GM21723 (cell line): Measurements from ENCODE around the gene ALDH1A3.
"Not testable (repeated sequence)": the region's sequence is repeated elsewhere in the genome, so short reads cannot be mapped to it uniquely, and the experiment has no call there.

Experiments
- ATAC-seq: cut with Tn5 transposase; IDR thresholded peaks from one replicate; pipeline ENCODE4 v1.9.1; 2021; ENCODE audit warnings: mild to moderate bottlenecking, moderate library complexity; ENCODE audit not compliant: unreplicated experiment

The ALDH1A3 gene

GRCh38 chr15:100879464-100880138 is at the start of gene ALDH1A3:
Gene ALDH1A3 (plus strand): TSS chr15:100879831. CDS start chr15:100879908, 77 bp downstream.
- no peak for ATAC-seq

DNA sequence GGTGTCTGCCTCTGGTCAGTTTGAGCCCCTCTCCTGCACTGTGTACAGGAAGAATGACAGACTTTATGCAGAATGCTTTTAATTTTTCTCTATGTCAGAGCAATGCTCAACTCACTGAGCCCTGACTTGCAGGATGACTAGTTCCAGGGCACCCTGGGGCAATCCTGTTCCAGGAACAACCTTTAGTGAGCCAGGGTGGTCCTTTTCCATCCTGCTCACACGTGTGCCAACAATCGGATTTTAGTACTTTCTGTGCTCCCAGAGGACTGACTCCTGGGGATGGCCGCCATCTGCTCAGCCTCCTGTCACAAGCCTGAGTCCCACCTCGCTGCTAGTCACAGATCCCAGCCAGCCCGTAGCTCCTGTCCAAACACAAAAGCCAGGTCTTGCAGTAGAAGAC is 48.2 kb upstream of the ALDH1A3 start:
- ATAC-seq = no peak

DNA sequence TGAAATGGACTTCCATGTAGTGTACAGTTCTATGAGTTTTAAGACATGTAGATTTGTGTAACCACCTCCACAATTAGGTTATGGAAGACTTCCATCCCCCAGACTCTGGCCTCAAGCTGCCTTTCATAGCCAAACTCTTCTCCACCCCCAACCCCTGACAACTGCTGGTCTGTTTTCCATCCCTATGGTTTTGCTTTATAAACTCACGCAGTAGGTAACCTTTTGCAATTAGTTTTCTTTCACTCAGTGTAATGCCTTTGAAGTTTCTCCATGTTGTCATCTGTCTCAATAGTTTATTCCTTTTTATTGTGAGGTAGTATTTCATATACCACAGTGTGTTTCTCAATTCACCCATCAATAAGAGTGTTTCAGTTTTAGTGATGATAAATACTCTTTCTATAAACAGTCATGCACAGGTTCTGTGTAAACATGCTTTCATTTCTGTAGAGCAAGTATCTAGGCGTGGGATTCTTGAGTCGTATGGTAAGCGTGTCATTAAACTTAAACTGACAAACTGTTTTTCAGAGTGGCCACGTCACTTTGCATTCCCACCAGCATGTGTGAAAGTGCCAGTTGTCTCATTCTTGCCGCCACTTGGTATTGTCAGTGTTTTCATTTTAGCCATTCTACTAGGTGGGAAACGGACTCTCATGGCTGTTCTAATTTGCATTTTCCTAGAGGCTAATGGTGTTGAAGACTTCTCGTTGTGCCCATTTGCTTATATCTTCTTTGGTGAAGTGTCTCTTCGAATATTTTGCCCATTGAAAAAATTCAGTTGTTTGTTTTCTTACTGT is 47.3 kb upstream of the ALDH1A3 start:
- no peak for ATAC-seq

DNA sequence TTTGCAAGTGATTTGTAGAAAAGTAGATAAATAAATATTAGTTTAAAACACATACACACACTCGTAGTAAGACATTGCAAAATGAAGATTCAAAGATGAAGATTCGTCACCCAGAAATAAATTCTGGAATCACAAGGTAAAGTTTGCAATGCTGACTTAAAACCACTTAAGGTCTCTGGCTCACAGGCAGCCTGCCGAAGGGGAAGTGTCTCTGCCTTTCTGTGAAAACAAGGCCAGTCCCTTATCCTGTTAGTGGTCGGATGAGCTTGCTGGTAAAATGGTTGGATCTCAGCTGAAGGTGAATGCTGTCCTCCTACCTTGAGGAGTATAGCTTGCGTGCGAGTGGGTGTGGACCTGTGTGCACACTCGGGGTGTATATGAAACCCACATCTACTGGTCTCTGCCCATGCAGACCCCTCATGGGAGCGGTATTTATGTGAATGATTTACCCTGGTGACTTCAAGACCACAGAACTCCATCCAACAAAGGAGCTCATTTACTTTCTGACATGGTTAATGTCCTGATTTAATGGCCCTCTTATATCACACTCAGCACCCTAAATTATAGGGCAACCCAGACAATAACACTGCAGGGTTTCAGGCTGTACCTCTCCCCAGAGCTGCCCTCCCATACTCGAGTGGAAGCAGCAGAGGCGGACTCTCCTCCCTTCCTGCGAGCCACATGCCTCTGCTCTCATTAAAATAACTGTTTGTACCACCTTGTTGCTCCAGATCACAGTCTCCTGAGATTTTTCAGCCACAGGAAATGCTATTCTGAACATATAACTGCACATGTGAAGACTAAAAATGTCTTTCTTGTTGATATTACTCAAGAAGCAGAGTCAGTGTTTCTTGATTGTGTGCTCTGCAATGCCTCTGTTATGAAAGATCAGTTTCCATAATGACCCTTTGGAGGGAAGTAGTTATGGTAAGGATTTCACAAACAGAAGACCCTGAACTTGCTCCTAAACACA is 45.9 kb upstream of the ALDH1A3 start:
- no peak for ATAC-seq

DNA sequence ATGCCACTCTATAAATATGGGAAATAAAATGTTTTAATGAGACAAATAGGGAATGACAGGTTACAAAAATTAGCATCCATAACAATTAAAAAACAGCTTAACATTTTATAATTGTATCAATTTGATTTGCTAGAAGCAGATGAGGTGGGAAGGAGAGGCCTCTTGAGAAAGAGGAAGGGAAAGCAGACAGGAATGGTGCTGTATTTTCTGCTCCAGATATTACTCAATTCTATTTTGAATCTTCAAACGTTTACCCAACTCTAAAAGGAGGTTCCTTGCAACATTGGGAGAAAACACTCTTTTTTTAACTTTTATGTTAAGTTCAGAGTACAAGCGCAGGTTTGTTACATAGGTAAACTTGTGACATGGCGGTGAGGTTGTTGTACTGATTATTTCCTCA is 44.9 kb upstream of the ALDH1A3 start:
- no peak for ATAC-seq

GRCh38 chr15:100835636-100836035 is 44.0 kb upstream of the ALDH1A3 start:
- no peak for ATAC-seq

- no peak for ATAC-seq
Measured at GRCh38 chr15:100836501-100836900, 43.1 kb upstream of the ALDH1A3 start.

GRCh38 chr15:100841426-100841825 is 38.2 kb upstream of the ALDH1A3 start:
- ATAC-seq = no peak

DNA sequence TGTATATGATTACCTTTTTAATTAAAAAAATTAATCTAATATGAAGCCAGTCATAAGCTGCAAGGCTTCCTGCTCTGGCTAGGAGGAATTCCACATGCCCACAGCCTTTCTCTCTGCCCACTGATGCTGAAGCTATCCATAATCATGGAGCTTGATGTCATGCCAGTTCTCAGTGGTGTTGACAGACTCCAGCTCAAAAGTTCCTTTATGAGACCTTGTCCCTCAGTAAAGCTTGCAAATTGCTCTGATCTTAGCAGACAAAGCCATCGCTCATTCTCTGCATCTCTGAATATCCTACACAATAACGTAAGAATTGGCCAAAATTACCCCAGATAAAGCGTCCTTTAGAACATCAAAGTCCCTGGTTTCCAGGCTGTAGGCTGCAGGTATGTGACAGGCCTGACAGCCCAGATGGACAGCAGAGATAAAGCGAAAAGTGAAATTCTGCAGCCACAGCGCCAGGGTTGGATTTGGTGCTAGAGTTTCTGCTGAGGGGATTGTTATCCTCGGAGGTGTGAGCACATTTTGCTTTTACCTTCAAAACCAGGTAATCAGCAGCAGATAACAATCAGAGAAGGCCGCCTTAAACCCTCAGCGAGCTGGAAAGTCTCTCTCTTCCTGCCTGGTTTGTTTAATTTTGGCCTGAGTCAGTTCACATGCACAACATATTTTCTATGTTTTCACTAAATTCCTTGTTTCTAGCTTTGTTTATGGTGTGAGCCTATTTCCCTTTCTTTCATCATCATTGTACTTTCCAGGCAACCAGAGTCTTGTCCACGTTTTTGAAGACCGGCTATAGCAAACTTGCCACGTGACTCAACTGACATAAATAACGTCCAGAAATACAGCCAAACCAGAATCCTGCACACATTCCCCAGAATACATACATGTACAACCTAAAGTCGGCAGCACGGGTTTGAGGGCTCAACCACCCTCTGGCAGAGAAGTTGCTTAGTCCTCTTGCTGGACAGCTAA is 36.6 kb upstream of the ALDH1A3 start:
- ATAC-seq = no peak

- no peak for ATAC-seq
Measured at GRCh38 chr15:100844167-100844566, 35.5 kb upstream of the ALDH1A3 start.

DNA sequence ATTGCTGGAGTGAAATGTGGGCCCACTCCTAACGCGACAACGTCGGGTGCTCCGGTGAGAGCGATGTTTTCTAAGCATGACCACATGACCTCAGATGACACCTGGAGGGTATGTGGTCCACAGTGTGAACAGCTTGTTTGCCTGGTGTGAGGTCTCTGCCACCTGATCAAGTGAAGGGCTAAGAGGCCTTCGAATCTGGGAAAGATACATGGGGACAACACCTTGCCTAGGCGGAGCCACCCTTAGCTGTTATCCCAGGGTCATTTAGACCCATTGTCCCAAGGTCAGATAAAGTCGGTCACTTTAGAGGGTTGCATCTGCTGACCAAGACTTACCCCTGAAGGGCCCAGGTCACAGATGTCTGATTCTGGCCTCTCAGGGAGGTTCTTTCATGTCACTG is 34.9 kb upstream of the ALDH1A3 start:
- no peak for ATAC-seq

DNA sequence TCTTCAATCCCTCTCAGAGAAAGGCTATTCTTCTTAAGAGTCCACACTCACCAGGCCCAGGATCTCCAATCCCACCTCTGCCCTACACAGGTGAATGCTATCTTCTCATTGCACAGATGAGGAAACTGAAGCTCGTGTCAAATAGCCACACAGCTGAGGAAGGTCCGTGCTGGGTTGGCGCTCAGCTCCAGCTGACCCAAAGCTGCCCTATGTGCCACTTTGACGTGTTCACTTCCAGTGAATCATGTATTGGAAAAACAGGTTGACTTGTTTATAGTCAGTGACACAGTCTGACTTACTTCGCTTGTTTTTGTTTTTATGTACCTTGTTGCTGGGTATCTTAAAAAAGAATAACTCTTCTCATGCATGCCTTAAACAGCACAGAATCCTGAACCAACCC is 32.4 kb upstream of the ALDH1A3 start:
- no peak for ATAC-seq

DNA sequence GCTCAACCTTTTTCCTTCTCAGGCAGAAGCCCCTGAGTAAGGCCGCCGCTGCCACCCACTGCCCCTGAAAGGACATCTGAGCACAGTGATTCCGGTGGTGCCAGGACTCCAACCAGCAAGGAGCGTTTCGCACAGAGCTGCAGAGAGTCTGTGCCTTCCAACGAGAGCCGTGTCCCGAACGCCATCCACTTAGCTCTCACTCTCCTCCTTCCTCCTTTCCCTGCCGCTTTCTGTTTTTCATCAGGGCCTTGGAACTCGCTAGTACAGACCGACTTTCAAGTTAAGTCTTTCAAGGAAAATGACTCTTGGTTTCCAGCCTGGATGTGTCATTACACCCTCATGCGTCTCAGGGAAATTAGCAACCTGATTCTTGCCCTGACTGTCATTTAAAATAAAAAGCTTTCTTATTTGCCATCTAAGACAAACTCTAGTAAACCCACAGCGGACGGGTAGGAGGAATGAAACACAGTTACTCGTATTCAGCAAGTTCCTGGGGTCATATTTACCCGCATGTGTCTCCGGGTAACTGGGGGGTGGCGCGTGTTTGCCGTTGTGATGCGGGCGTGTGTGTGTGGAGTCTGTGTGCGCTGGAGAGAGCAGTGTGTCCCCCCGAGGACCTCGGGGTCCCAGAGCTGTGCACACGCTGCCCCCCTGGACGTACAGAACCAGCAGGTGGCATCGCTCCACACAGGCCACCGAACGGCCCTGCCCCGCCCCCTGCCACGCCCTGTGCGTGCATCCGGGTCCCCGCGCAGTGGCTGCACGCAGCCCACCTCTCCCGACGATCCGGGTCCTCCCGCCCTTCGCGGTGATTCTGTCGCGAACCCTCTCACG is 30.4 kb upstream of the ALDH1A3 start:
- ATAC-seq = peak; percentile 51

- no peak for ATAC-seq
Measured at GRCh38 chr15:100849855-100850218, 29.8 kb upstream of the ALDH1A3 start.

DNA sequence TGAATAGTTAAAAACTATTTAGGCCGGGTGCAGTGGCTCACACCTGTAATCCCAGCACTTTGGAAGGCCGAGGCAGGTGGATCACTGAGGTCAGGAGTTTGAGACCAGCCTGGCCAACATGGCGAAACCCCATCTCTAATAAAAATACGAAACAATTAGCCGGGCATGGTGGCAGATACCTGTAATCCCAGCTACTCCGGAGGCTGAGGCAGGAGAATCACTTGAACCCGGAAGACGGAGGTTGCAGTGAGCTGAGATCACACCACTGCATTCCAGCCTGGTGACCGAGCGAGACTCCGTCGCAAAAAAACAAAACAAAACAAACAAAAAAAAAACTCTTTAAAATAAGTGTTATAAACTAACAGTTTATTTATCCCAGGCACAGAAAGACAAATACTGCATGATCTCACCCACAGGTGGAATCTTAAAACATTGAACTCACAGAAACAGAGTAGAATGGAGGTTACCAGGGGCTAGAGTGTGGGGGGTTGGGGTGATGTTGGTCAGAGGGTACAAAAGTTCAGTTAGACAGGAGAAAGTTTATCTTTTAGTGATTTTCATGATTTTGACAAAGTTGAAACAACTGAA is 28.1 kb upstream of the ALDH1A3 start:
- ATAC-seq = not testable (repeated sequence)

DNA sequence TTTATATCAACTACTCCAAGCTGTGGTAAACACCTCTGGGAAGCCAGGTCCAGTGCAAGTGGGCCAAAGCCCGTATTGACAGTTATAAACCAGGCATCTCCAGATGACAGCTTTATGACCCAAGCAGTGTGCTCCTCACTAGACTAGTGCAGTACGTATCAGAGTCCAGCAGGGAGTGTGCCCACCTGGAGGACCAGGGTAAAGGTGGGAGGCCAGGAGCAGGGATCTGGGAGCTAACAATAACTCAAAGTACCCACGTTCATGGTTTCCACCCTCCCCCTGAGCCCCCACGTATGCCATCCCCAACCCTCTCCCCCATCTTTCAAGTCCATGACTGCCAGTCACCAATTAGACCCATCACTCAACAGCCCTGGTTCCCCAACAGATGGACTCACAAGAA is 27.0 kb upstream of the ALDH1A3 start:
- no peak for ATAC-seq

- no peak for ATAC-seq
Measured at GRCh38 chr15:100853676-100854440, 25.8 kb upstream of the ALDH1A3 start.

DNA sequence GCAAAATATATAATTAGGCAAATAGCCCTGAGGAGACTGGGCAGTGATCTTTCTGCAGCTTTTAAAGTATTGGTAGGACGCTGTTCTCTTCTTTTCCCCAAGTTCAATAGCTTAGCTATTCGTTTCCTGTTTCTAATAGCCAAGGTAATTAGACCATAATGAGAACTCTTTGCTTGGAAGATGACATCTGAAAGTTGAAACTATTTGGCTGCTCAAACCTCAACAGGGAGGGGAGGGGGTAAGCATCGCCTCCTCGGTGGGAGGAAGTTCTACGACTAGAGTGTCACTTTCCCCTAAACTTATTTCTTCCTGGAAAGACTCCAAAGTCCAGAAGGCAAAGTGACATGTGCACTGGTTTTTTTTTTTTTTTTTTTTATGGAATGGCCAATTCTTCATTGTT is 22.8 kb upstream of the ALDH1A3 start:
- no peak for ATAC-seq
